ENCODE measurements around the gene MPPED1.

The MPPED1 gene

GRCh38 chr22:43398246-43398645 is 13.6 kb upstream of the MPPED1 start:
- no peak for TF ChIP-seq ZFX (IDR thresholded peaks at IDR 0.05)
- TF ChIP-seq CTCF (conservative IDR thresholded peaks at IDR 0.05) = no peak

GRCh38 chr22:43398910-43399309 is 12.9 kb upstream of the MPPED1 start:
- TF ChIP-seq ZFX (IDR thresholded peaks at IDR 0.05) (no peak), CTCF (conservative IDR thresholded peaks at IDR 0.05) (no peak)
- no peak overlapping the region for H3K27ac ChIP-seq

More at GRCh38 chr22:43398246-43398645, 13.6 kb upstream of the MPPED1 start:
- no peak overlapping the region for H3K27ac ChIP-seq

GRCh38 chr22:43399338-43399979 is 12.4 kb upstream of the MPPED1 start:
- TF ChIP-seq CTCF (conservative IDR thresholded peaks at IDR 0.05) = no peak
- TF ChIP-seq ZFX (IDR thresholded peaks at IDR 0.05) = no peak
- no peak overlapping the region for H3K27ac ChIP-seq

- no peak overlapping the region for H3K27ac ChIP-seq
- TF ChIP-seq ZFX (IDR thresholded peaks at IDR 0.05) = no peak
- no peak for TF ChIP-seq CTCF (conservative IDR thresholded peaks at IDR 0.05)
Observed at GRCh38 chr22:43399980-43400358, 11.8 kb upstream of the MPPED1 start.

- no peak overlapping the region for H3K27ac ChIP-seq
- TF ChIP-seq ZFX (IDR thresholded peaks at IDR 0.05) (no peak), CTCF (conservative IDR thresholded peaks at IDR 0.05) (no peak)
Observed at GRCh38 chr22:43400449-43400848, 11.4 kb upstream of the MPPED1 start.

- no peak for TF ChIP-seq CTCF (conservative IDR thresholded peaks at IDR 0.05)
- no peak for TF ChIP-seq ZFX (IDR thresholded peaks at IDR 0.05)
- H3K27ac ChIP-seq = no peak overlapping the region
Observed at GRCh38 chr22:43401233-43401632, 10.6 kb upstream of the MPPED1 start.

GRCh38 chr22:43401661-43402060 is 10.2 kb upstream of the MPPED1 start:
- H3K27ac ChIP-seq = no peak overlapping the region
- TF ChIP-seq CTCF (conservative IDR thresholded peaks at IDR 0.05) (no peak), ZFX (IDR thresholded peaks at IDR 0.05) (no peak)

Data from C4-2B (cell line).